ENCODE measurements around the gene CDH2.
"Not testable (repeated sequence)": the region's sequence is repeated elsewhere in the genome, so short reads cannot be mapped to it uniquely, and the experiment has no call there.

Gene CDH2

GRCh38 chr18:27985832-27986231 is 191.1 kb downstream of the CDH2 start:
- no peak for DNase-seq (ENCODE audit: low read depth)

GRCh38 chr18:27983780-27984179 is 193.2 kb downstream of the CDH2 start:
- DNase-seq (ENCODE audit: low read depth), result no peak

- DNase-seq (ENCODE audit: low read depth), result no peak
Observed at GRCh38 chr18:27976806-27977408, 200.0 kb downstream of the CDH2 start.

- no peak for DNase-seq (ENCODE audit: low read depth)
Observed at GRCh38 chr18:27970321-27970720, 206.6 kb downstream of the CDH2 start.

- DNase-seq (ENCODE audit: low read depth), result no peak
Observed at GRCh38 chr18:27969206-27969605, 207.7 kb downstream of the CDH2 start.

- DNase-seq (ENCODE audit: low read depth), result no peak
Observed at GRCh38 chr18:27967913-27968824, 208.8 kb downstream of the CDH2 start.

GRCh38 chr18:27966881-27967280 is 210.0 kb downstream of the CDH2 start:
- DNase-seq (ENCODE audit: low read depth), result no peak

GRCh38 chr18:27964811-27965210 is 212.1 kb downstream of the CDH2 start:
- DNase-seq (ENCODE audit: low read depth), result no peak

GRCh38 chr18:27959101-27959500 is 217.8 kb downstream of the CDH2 start:
- DNase-seq (ENCODE audit: low read depth), result no peak

- DNase-seq (ENCODE audit: low read depth), result no peak
Observed at GRCh38 chr18:27956001-27956640, 220.8 kb downstream of the CDH2 start.

GRCh38 chr18:27954226-27954625 is 222.7 kb downstream of the CDH2 start:
- DNase-seq (ENCODE audit: low read depth), result no peak

GRCh38 chr18:27952741-27953140 is 224.2 kb downstream of the CDH2 start:
- no peak for DNase-seq (ENCODE audit: low read depth)

GRCh38 chr18:27950648-27951228 is 226.2 kb downstream of the CDH2 start:
- DNase-seq (ENCODE audit: low read depth), result no peak

GRCh38 chr18:27948986-27949385 is 227.9 kb downstream of the CDH2 start:
- DNase-seq (ENCODE audit: low read depth), result no peak

- DNase-seq (ENCODE audit: low read depth), result no peak
Observed at GRCh38 chr18:27942706-27943105, 234.2 kb downstream of the CDH2 start.

- no peak for DNase-seq (ENCODE audit: low read depth)
Observed at GRCh38 chr18:27931535-27931934, 245.4 kb downstream of the CDH2 start.

GRCh38 chr18:27922780-27923179 is 254.2 kb downstream of the CDH2 start:
- DNase-seq (ENCODE audit: low read depth), result no peak

- DNase-seq (ENCODE audit: low read depth), result no peak
Observed at GRCh38 chr18:27921904-27922751, 254.8 kb downstream of the CDH2 start.

- DNase-seq (ENCODE audit: low read depth), result no peak
Observed at GRCh38 chr18:27921392-27921791, 255.5 kb downstream of the CDH2 start.

- no peak for DNase-seq (ENCODE audit: low read depth)
Observed at GRCh38 chr18:27920836-27921235, 256.1 kb downstream of the CDH2 start.

- not testable (repeated sequence) for DNase-seq (ENCODE audit: low read depth)
Observed at GRCh38 chr18:27906189-27906588, 270.7 kb downstream of the CDH2 start.

- DNase-seq (ENCODE audit: low read depth), result no peak
Observed at GRCh38 chr18:27903906-27904305, 273.0 kb downstream of the CDH2 start.
